Measurements from ENCODE around the gene CYP2R1. TPM values are rescaled to one million over a fixed set of nuclear protein-coding genes. Genes with fewer than 3 reads are reported as not detected.
A peak's percentile ranks its signal among the peaks of the same experiment; 100 is the strongest.

Gene CYP2R1
- total RNA-seq, 4 donors from 2014 or later = 11.7 to 16.5 (median 16.1) TPM

DNA sequence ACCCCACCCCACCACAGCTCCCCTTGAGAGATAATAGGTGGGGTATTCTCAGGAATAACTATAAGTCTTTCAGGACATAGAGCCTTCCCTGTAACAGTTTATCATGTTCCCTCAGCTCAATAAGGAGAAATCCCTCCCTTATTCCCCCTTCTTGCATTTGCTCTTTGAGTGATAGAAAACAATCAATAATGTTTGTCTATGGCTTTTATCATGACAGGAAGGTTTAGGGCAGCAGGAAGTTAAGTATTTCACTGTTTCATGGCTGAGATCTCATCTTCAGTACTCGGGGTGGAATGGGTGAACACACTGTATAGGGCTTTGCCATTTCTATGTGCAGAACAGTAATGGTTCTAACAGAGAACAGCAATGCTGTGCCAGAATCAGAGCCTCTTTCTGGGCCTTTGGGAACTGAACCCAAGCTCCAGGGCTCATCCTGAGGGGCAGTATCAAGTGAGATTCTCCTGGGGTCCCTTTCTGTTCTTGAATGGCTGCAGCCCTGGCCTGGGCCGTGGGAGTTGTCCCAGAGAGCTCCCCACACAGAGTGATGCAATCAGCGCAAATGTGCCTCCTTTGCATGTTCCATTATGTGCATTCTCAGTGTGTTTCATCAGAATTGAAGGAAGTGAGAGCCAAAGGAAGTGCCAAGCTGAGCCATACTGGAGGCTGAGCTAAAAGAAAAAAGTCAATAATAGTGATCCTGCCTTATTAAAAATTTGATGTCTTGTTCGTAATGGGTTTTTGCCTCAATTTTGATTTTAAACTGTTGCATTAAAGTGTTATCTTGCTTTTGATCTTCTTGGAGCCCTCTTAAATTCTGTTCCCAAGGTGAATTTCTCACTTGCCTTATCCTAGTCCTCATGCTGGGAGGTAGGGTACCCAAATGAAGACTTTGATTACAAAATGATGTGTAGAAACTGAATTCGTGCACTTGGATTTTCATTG, 2.9 kb upstream of the CYP2R1 start:
- no peak overlapping the region for H3K4me3 ChIP-seq
- TF ChIP-seq, protein P1, sequence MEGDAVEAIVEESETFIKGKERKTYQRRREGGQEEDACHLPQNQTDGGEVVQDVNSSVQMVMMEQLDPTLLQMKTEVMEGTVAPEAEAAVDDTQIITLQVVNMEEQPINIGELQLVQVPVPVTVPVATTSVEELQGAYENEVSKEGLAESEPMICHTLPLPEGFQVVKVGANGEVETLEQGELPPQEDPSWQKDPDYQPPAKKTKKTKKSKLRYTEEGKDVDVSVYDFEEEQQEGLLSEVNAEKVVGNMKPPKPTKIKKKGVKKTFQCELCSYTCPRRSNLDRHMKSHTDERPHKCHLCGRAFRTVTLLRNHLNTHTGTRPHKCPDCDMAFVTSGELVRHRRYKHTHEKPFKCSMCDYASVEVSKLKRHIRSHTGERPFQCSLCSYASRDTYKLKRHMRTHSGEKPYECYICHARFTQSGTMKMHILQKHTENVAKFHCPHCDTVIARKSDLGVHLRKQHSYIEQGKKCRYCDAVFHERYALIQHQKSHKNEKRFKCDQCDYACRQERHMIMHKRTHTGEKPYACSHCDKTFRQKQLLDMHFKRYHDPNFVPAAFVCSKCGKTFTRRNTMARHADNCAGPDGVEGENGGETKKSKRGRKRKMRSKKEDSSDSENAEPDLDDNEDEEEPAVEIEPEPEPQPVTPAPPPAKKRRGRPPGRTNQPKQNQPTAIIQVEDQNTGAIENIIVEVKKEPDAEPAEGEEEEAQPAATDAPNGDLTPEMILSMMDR (IDR thresholded peaks at IDR 0.05) = no peak
- TF ChIP-seq EP300 (IDR thresholded peaks at IDR 0.05) = peak in 1 of 2 donors; percentile 84
- no peak for TF ChIP-seq POLR2A (IDR thresholded peaks at IDR 0.05)
- DNase-seq (ENCODE audit: low spot score in 2 of 2) = peak in 1 of 2 donors; percentile 54
- no peaks in the 10 kb centered on the region for H3K9me3 ChIP-seq
- no peaks in the 10 kb centered on the region for H3K36me3 ChIP-seq
- H3K4me1 ChIP-seq = peaks cover 0 to 9% (median 0%) of the 10 kb centered on the region in 4 donors
- WGBS, 2 donors = 47 to 52% methylated on average over 5 of the region's 5 CpGs
- H3K27me3 ChIP-seq = no peaks in the 10 kb centered on the region
- peak overlapping the region in 1 of 4 donors; percentile 63 for H3K27ac ChIP-seq

DNA sequence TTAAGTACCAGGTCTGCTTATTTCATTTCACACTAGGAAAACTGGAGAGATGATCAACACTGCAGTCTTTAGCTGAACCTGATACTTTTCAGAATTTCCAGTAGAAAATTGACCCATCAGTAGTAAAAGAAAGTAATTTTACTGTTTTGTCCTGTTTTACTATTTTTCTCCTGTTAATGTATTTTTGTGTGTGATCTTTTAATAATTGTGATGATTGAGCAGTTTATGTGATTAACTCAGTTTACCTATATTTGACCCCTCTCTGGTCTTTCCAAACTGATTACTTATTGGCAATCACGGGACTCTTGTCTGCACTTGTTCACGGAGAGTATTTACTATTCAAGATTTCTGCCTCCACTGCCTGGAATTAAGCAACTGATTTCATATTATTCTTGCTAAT, 546 bp upstream of the CYP2R1 start:
- no peak for TF ChIP-seq EP300 (IDR thresholded peaks at IDR 0.05)
- no peak for TF ChIP-seq POLR2A (IDR thresholded peaks at IDR 0.05)
- TF ChIP-seq, protein P1 (IDR thresholded peaks at IDR 0.05) = no peak
- H3K36me3 ChIP-seq = no peaks in the 10 kb centered on the region
- peaks cover 0 to 19% (median 0%) of the 10 kb centered on the region in 4 donors for H3K4me1 ChIP-seq
- H3K9me3 ChIP-seq = no peaks in the 10 kb centered on the region
- DNase-seq (ENCODE audit: low spot score in 2 of 2) = no peak
- H3K27ac ChIP-seq = peak overlapping the region; percentile 88 to 90 (median 90)
- 87 to 91% methylated on average over 2 of the region's 2 CpGs for WGBS, 2 donors
- no peaks in the 10 kb centered on the region for H3K27me3 ChIP-seq
- H3K4me3 ChIP-seq = peak overlapping the region; percentile 69 to 86 (median 75)

DNA sequence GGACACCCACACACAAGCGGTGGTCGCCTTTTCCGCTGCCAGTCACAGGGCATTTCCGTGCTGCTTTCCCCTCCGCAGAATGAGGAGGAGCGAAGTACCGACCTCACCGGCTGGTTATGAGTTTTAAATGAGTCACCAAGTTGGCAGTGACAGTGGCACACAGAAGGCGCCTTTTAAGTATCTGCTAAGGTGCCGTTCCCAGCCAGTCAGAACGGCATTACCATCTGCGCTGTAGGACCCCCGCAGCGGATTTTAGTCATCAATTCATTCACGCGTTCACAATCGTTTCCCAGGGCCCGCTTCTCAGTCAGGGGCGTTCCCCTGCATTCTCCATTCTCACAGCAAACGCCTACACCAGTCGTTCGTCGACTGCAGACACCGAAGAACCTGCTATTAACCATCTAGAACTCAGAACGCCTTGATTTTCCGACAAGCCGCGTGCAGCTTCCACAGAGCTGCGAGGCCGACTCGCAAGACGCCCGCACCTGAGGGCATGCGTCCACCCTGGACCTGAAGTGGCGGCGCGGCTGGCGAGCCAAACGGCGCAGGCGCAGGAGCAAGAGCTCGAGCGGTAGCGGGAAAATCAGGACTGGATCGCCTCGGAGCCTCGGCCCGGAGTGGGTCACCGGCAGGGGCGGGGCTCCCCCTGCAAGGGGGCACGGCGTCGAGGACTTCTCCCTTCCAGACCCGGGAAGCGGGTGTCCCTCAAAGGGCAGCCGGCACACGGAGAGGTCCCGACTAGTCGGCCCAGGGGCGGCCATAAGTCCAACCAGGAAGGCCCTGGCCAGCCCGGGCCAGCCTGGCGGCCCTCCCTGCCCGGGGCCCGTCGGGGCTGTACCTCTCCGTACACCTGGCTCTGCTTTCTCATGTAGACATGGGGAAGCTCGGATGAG, 642 bp downstream of the CYP2R1 start:
- Histone ChIP-seq H3K36me3 (no peaks in the 10 kb centered on the region), H3K4me1 (peaks cover 0 to 19% (median 0%) of the 10 kb centered on the region in 4 donors), H3K27me3 (no peaks in the 10 kb centered on the region), H3K27ac (peak overlapping the region; percentile 88 to 90 (median 90)), H3K9me3 (no peaks in the 10 kb centered on the region), H3K4me3 (peak overlapping the region; percentile 69 to 86 (median 75))
- WGBS, 2 donors = 0 to 1% methylated on average over 27 to 48 of the region's 67 CpGs
- TF ChIP-seq POLR2A (IDR thresholded peaks at IDR 0.05) (peak; percentile 41 to 80), EP300 (IDR thresholded peaks at IDR 0.05) (peak in 1 of 2 donors; percentile 92)
- TF ChIP-seq, protein P1 (IDR thresholded peaks at IDR 0.05) = peak in 1 of 5 experiments; percentile 33
- peak; percentile 65 to 73 for DNase-seq (ENCODE audit: low spot score in 2 of 2)

DNA sequence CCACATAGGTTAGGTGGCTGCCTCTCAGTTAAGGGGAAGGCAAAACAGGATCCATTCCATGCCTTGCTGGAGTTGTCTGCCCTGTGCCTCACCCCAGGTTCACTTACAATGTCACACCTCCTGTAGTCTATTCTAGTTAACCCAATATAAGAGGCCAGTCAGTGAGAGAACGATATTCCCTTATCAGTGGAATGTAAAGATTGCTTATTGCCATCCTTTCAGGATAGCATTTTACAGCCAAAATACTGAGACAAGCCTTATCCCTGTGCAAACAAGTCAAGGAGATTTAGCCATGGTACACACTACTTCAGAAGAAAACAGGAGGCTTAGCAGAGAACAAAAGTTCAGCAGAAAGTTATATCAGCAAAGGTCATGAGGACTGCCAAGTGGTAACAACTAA, 5.5 kb downstream of the CYP2R1 start:
- TF ChIP-seq, protein P1 (IDR thresholded peaks at IDR 0.05) = no peak
- TF ChIP-seq EP300 (IDR thresholded peaks at IDR 0.05) (no peak), POLR2A (IDR thresholded peaks at IDR 0.05) (no peak)
- peaks cover 0 to 3% (median 0%) of the 10 kb centered on the region in 3 donors for H3K36me3 ChIP-seq
- H3K9me3 ChIP-seq = no peaks in the 10 kb centered on the region
- H3K4me3 ChIP-seq = no peak overlapping the region
- peaks cover 0 to 22% (median 0%) of the 10 kb centered on the region in 4 donors for H3K4me1 ChIP-seq
- 61 to 65% methylated on average over 1 of the region's 1 CpG for WGBS, 2 donors
- no peaks in the 10 kb centered on the region for H3K27me3 ChIP-seq
- H3K27ac ChIP-seq = no peak overlapping the region
- DNase-seq (ENCODE audit: low spot score in 2 of 2) = no peak

Data from tibial nerve (tissue), 4 donors.